Uterus (tissue), 4 donors: Measurements from ENCODE around the gene SLC5A8. TPM values are rescaled to one million over a fixed set of nuclear protein-coding genes. Genes with fewer than 3 reads are reported as not detected.

Source experiments
- DNase-seq, 2 donors: peaks; one replicate each; pipeline ENCODE4 v3.0.0-alpha.2; 2019 to 2020
- H3K27ac ChIP-seq, 2 donors: fragments of 200-600 bp; sonication (generic); 1 replicate in 1 of 2; 2 replicates in 1 of 2; pipeline ENCODE4 v1.5.1; 2016 to 2018
- H3K27me3 ChIP-seq, 2 donors: fragments of 200-600 bp; sonication (generic); one replicate each; pipeline ENCODE4 v1.5.1; 2018 to 2019; ENCODE audit warnings: control low read depth in 1 of 2
- H3K36me3 ChIP-seq, 2 donors: fragments of 200-600 bp; sonication (generic); one replicate each; pipeline ENCODE4 v1.5.1; 2019; ENCODE audit warnings: control low read depth in 1 of 2
- H3K4me1 ChIP-seq, 2 donors: fragments of 200-600 bp; sonication (generic); one replicate each; pipeline ENCODE4 v1.5.1; 2018 to 2019; ENCODE audit warnings: control low read depth in 1 of 2
- H3K4me3 ChIP-seq, 2 donors: fragments of 200-600 bp; sonication (generic); 1 replicate in 1 of 2; 2 replicates in 1 of 2; pipeline ENCODE4 v1.5.1; 2018 to 2019; ENCODE audit warnings: mild to moderate bottlenecking in 1 of 2
- H3K9me3 ChIP-seq, 2 donors: fragments of 200-600 bp; sonication (generic); one replicate each; pipeline ENCODE4 v1.5.1; 2019; ENCODE audit warnings: control low read depth in 1 of 2
- CTCF ChIP-seq, 4 experiments: fragments of 200-600 bp in 2 of 4; fragments of 450-650 bp in 2 of 4; sonication (generic) in 2 of 4; IDR thresholded peaks; one replicate each; pipeline ENCODE4 v1.5.1; 2016 to 2019; ENCODE audit warnings: antibody characterized with exemption in 4 of 4, mild to moderate bottlenecking in 2 of 4, moderate library complexity in 1 of 4
- POLR2A ChIP-seq, 2 donors: fragments of 450-650 bp; IDR thresholded peaks; one replicate each; pipeline ENCODE4 v1.6.1; 2016; ENCODE audit warnings: antibody characterized with exemption in 2 of 2, mild to moderate bottlenecking in 1 of 2, moderate library complexity in 1 of 2
- intact Hi-C: fragments of 100-400 bp; cut with DNase I; formaldehyde crosslinking; loops from one replicate; pipeline ENCODE4 v1.15.1; 2023; ENCODE audit warnings: low total_unique reads
- total RNA-seq, 4 donors: library from RNA; depleted of rRNA in 3 of 4; stranded (reverse); fragments of >200 nt in 3 of 4; gene quantifications; one replicate each; pipeline versions ENCODE4 v1.1.0 to v1.2.4, GENCODE V29; 2014 to 2023
- donor health status: DM: yes; HTN: yes; CAD: no.

The SLC5A8 gene
- total RNA-seq, 4 donors from 2014 or later: 0.14 TPM; not detected in 3

GRCh38 chr12:101230547-101230946 is 20.5 kb upstream of the SLC5A8 start:
- DNase-seq: no peak
- Histone ChIP-seq H3K9me3 (no peaks in the 10 kb centered on the region), H3K27me3 (no peaks in the 10 kb centered on the region), H3K4me3 (no peak overlapping the region), H3K4me1 (no peaks in the 10 kb centered on the region), H3K36me3 (no peaks in the 10 kb centered on the region), H3K27ac (no peak overlapping the region)
- no peak for TF ChIP-seq POLR2A (IDR thresholded peaks at IDR 0.05)
- TF ChIP-seq CTCF (IDR thresholded peaks at IDR 0.05): no peak
- intact Hi-C loops: no loop called here

GRCh38 chr12:101229841-101230241 is 19.8 kb upstream of the SLC5A8 start:
- Histone ChIP-seq H3K9me3 (no peaks in the 10 kb centered on the region), H3K4me1 (no peaks in the 10 kb centered on the region), H3K36me3 (no peaks in the 10 kb centered on the region), H3K27ac (no peak overlapping the region), H3K4me3 (no peak overlapping the region), H3K27me3 (no peaks in the 10 kb centered on the region)
- intact Hi-C loops: no loop called here
- DNase-seq: no peak
- no peak for TF ChIP-seq POLR2A (IDR thresholded peaks at IDR 0.05)
- no peak for TF ChIP-seq CTCF (IDR thresholded peaks at IDR 0.05)

GRCh38 chr12:101221301-101221700 is 11.3 kb upstream of the SLC5A8 start:
- TF ChIP-seq POLR2A (IDR thresholded peaks at IDR 0.05) (no peak), CTCF (IDR thresholded peaks at IDR 0.05) (no peak)
- Histone ChIP-seq H3K4me1 (no peaks in the 10 kb centered on the region), H3K36me3 (no peaks in the 10 kb centered on the region), H3K9me3 (no peaks in the 10 kb centered on the region), H3K4me3 (no peak overlapping the region), H3K27me3 (no peaks in the 10 kb centered on the region), H3K27ac (no peak overlapping the region)
- intact Hi-C loops: no loop called here
- no peak for DNase-seq

- no peak for TF ChIP-seq CTCF (IDR thresholded peaks at IDR 0.05)
- TF ChIP-seq POLR2A (IDR thresholded peaks at IDR 0.05): no peak
- Histone ChIP-seq H3K27me3 (no peaks in the 10 kb centered on the region), H3K4me3 (no peak overlapping the region), H3K36me3 (no peaks in the 10 kb centered on the region), H3K9me3 (no peaks in the 10 kb centered on the region), H3K27ac (no peak overlapping the region), H3K4me1 (no peaks in the 10 kb centered on the region)
- DNase-seq: no peak
- intact Hi-C loops: no loop called here
These were observed 6.8 kb upstream of the SLC5A8 start for GRCh38 chr12:101216810-101217209.

GRCh38 chr12:101207086-101207780 is 2.8 kb downstream of the SLC5A8 start:
- Histone ChIP-seq H3K9me3 (no peaks in the 10 kb centered on the region), H3K27ac (no peak overlapping the region), H3K4me1 (no peaks in the 10 kb centered on the region), H3K4me3 (no peak overlapping the region), H3K36me3 (no peaks in the 10 kb centered on the region), H3K27me3 (peaks cover 0 to 19% of the 10 kb centered on the region in 2 donors)
- no peak for TF ChIP-seq CTCF (IDR thresholded peaks at IDR 0.05)
- no peak for TF ChIP-seq POLR2A (IDR thresholded peaks at IDR 0.05)
- DNase-seq: no peak
- intact Hi-C loops: no loop called here
